Measurements from ENCODE around the gene TMEM109.

TMEM109 gene

GRCh38 chr11:60939301-60939700, 25.3 kb downstream of the TMEM109 start:
- no peak for DNase-seq (ENCODE audit: extremely low read depth in 1 of 2, low read depth in 1 of 2)

GRCh38 chr11:60939855-60940254, 25.9 kb downstream of the TMEM109 start:
- no peak for DNase-seq (ENCODE audit: extremely low read depth in 1 of 2, low read depth in 1 of 2)

- no peak for DNase-seq (ENCODE audit: extremely low read depth in 1 of 2, low read depth in 1 of 2)
Observed at GRCh38 chr11:60941371-60942119, 27.6 kb downstream of the TMEM109 start.

DNA sequence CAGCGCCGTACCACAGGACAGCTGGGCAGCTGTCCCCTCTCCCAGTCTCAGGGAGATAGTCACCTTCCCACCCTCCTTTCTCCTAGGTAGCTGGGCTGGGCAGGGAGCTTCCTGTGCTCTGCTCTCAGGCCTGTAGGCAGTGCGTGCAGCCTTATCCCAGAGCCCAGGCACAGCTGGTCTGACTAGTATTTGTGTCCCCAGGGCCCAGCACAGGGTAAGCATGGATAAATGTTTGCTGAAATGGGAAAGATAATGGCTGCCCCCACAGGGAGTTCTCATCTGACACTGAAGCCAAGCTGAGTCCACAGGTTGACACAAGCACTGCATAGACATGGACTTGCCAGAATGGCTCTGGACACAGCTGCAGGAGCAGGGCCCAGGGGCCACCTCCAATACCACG, 28.3 kb downstream of the TMEM109 start:
- no peak for DNase-seq (ENCODE audit: extremely low read depth in 1 of 2, low read depth in 1 of 2)

- no peak for DNase-seq (ENCODE audit: extremely low read depth in 1 of 2, low read depth in 1 of 2)
Observed at GRCh38 chr11:60942970-60943565, 29.1 kb downstream of the TMEM109 start.

DNA sequence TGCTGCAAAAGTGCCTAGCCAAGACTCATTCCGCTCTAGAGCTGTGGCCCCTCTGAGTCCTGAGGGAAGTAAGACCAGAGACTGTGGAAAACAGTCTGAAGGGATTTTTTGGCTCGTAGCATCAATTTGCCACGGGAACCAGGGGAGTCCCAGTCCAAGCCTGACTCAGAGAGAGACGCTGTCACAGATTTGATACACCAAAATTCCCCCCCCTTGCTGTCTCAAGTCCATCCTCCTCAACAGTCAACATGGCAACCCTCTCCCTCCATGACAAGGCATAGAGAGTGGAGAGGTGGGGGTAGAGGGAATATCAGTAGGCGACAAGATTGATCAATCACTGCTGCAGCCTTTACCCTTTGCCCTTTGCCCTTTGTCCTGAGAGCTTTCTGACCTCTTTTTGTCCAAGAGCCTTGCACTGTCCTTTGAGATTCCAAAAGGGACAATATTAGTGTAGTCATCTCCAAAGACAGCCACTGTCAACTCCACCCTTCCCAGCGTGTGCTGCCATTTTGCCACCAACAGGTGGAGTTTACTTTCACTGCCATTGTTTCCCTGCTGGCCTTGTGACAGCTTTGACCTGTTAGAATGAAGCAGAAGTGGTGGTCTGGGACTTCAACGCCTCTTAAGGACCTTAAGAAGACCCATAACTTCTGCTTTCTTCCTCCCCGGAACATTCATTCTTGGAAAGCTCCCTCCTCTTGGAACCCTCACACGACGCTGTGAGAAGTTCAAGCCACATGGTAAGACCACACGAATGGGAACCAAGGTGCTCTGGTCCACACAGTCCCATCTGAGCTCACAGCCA, 30.7 kb downstream of the TMEM109 start:
- DNase-seq (ENCODE audit: extremely low read depth in 1 of 2, low read depth in 1 of 2) = no peak

DNA sequence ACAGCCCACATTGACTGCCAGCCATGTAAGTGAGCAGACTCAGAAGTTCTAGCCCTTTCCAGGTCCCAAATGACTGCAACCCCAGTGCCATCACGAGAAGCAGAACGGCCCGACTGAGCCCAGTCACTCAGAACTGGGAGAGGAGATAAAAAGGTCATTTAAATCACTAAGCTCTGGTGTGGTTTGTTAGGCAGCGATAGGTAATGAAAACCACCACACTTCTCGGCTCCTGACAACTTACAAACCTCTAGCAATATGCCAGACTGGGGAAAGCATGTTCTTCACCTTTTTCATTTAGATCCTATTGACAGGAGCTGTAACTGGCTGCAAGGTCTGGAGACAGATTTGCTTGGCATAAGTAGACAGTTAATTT, 31.3 kb downstream of the TMEM109 start:
- no peak for DNase-seq (ENCODE audit: extremely low read depth in 1 of 2, low read depth in 1 of 2)

DNA sequence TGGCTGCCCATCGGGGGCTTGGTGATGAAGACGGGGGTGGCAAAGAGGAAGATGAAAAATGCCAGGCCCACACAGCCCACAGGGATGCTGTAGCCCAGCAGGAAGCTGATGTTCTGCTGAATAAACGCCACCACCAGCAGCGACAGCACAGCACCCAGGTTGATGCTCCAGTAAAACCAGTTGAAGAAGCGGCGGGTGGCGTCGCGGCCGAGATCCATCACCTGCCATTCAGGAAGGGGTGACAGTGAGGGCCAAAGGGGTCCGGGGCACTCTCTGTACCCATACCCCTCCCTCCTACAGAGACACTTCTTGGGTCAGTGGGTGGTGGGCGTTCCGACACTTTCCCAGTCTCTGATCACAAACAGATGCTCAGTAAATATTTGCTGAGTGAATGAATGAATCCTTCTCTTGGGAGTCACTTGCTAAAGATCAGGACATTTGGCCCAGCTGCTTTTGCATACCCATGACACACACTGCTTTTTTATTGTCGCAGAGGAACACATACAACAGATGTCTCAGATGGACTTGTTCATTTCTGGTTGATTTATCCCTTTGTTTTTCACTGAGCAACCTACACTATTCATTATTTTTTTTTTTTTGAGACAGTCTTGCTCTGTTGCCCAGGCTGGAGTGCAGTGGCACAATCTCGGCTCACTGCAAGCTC, 32.8 kb downstream of the TMEM109 start:
- no peak for DNase-seq (ENCODE audit: extremely low read depth in 1 of 2, low read depth in 1 of 2)

DNA sequence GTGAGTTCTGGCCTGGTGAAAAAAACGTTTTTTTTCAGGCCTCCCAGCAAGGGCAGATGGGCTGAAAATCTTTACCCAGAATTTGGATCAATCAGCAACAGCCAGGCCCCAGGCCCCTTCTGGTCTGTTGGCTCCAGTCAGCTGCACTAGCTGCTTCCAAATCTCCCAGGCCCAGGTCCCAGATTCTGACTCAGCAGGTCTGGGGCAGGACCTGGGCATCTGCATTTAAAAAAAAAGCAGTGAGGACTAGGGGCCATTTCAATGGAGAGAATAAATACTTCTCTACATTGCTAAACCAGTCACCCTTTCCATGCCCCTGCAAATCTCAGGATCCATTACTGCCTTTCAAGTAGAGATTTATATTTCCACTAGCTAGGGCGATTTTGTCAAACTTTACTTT, 33.7 kb downstream of the TMEM109 start:
- no peak for DNase-seq (ENCODE audit: extremely low read depth in 1 of 2, low read depth in 1 of 2)

GRCh38 chr11:60948250-60948649, 34.3 kb downstream of the TMEM109 start:
- DNase-seq (ENCODE audit: extremely low read depth in 1 of 2, low read depth in 1 of 2) = no peak

DNA sequence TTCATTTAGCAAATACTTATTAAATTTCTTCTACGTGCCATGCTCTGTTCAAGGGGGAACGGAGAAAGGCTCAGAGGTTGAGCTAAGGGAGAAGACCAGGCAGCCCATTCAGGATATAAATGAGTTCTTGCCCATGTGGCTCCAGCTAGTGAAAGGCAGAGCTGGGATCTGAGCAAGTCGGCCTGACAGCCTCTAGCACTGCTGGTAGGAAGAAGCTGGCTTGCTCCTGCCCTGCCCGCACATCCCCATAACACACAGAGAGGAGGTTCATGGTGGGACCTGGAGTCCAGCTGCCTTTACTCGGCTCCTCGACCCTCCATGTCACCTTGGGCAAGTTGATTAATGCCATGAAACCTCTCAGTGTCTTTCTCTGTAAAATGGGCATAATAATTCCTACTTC, 36.1 kb downstream of the TMEM109 start:
- no peak for DNase-seq (ENCODE audit: extremely low read depth in 1 of 2, low read depth in 1 of 2)

- no peak for DNase-seq (ENCODE audit: extremely low read depth in 1 of 2, low read depth in 1 of 2)
Observed at GRCh38 chr11:60950933-60951605, 37.1 kb downstream of the TMEM109 start.

GRCh38 chr11:60951606-60951903, 37.6 kb downstream of the TMEM109 start:
- no peak for DNase-seq (ENCODE audit: extremely low read depth in 1 of 2, low read depth in 1 of 2)

GRCh38 chr11:60951904-60952741, 38.2 kb downstream of the TMEM109 start, which contains the start of gene SLC15A3:
TSS of gene SLC15A3 (minus strand) at chr11:60952176. CDS start at chr11:60951551, 625 bp downstream.
- no peak for DNase-seq (ENCODE audit: extremely low read depth in 1 of 2, low read depth in 1 of 2)

DNA sequence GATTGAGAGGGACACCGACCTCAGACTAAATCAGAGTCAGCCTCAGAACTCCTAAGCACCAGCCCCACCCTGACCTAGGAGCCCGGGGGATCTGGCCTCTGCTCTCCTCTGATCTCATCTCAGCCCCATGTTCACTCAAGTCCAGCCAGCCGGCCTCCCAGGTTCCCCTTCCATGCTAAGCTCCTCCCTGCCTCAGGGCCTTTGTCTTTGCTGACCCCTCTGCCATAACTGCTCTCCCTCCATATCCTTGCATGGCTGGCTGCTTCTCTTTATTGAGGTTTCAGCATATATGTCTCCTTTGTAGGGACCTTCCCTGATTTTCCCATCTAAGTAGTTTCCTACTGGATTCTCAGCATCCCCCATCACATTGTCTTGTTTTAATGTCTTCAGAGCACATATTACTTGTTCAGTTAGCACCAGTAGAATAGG, 38.8 kb downstream of the TMEM109 start:
- no peak for DNase-seq (ENCODE audit: extremely low read depth in 1 of 2, low read depth in 1 of 2)

DNA sequence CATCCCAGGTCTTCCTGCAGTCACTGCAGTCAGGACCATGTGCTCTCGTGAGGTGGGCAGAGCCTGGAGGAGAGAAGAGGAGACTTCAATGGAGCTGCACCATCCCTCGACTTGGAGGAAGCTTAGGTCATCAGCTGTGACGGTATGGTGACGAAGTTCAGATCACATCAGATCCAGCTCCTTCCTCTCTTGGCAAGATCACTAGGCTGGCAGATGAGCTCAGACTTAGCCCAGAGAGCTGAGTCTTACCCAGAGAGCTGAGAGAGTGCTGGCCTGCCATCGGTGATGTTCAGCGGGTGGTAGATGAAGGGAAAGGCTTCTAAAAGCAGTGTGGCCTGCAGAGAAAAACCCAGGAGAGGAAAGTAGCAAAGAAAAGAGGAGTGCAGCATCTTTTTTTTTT, 39.8 kb downstream of the TMEM109 start:
- DNase-seq (ENCODE audit: extremely low read depth in 1 of 2, low read depth in 1 of 2) = no peak

- DNase-seq (ENCODE audit: extremely low read depth in 1 of 2, low read depth in 1 of 2) = no peak
Observed at GRCh38 chr11:60954421-60954820, 40.5 kb downstream of the TMEM109 start.

- no peak for DNase-seq (ENCODE audit: extremely low read depth in 1 of 2, low read depth in 1 of 2)
Observed at GRCh38 chr11:60955571-60955970, 41.6 kb downstream of the TMEM109 start.

- DNase-seq (ENCODE audit: extremely low read depth in 1 of 2, low read depth in 1 of 2) = no peak
Observed at GRCh38 chr11:60957188-60957587, 43.2 kb downstream of the TMEM109 start.

DNA sequence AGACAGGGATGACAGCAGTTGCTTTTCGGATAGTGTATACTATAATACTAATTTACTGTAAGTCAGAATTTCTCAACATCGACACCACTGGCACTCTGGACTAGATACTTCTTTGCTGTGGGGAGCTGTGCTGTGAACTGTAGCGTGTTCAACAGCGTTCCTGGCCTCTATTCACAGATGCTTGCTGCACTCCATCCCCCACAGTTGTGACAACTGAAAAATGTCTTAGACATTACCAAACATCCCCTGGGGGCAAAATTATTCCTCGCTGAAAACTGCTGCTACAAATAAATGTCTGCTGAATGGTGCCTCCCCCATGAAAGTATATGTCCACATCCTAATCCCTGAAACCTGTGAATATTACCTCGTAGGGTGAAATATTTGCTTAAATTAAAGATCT, 45.5 kb downstream of the TMEM109 start:
- DNase-seq (ENCODE audit: extremely low read depth in 1 of 2, low read depth in 1 of 2) = no peak

Data from stimulated activated CD8-positive, alpha-beta memory T cell treated with anti-CD3 and anti-CD28 coated beads, Interleukin-7, amount 100 ng/mL, for 48 hours (primary cell).